Hepatocyte (in vitro differentiated cells): ENCODE data around the gene GTF3A. TPM values are rescaled to one million over a fixed set of nuclear protein-coding genes. Genes with fewer than 3 reads are reported as not detected.
"Not testable (repeated sequence)": the region's sequence is repeated elsewhere in the genome, so short reads cannot be mapped to it uniquely, and the experiment has no call there.

ENCODE experiments used
- DNase-seq: peaks from one replicate; pipeline ENCODE4 v3.0.0-alpha.2; 2016; ENCODE audit warnings: low spot score
- H2AFZ ChIP-seq: fragments of 200-600 bp; sonication (generic); 2 replicates; pipeline ENCODE4 v1.6.0; 2016; ENCODE audit warnings: antibody characterized with exemption, mild to moderate bottlenecking
- H3K27ac ChIP-seq: fragments of 200-600 bp; sonication (generic); 2 replicates; pipeline ENCODE4 v1.5.1; 2016; ENCODE audit warnings: mild to moderate bottlenecking
- H3K27me3 ChIP-seq: fragments of 200-600 bp; sonication (generic); 2 replicates; pipeline ENCODE4 v1.6.1; 2016
- H3K36me3 ChIP-seq: fragments of 200-600 bp; sonication (generic); replicated peaks from 2 replicates; pipeline ENCODE4 v1.5.1; 2016; ENCODE audit warnings: low read depth; ENCODE audit not compliant: insufficient read depth
- H3K4me1 ChIP-seq: fragments of 200-600 bp; sonication (generic); 2 replicates; pipeline ENCODE4 v1.5.1; 2016; ENCODE audit warnings: mild to moderate bottlenecking, moderate library complexity; ENCODE audit not compliant: insufficient read depth
- H3K4me2 ChIP-seq: fragments of 200-600 bp; sonication (generic); 2 replicates; pipeline ENCODE4 v1.6.0; 2016
- H3K4me3 ChIP-seq: fragments of 200-600 bp; sonication (generic); 2 replicates; pipeline ENCODE4 v1.5.1; 2016; ENCODE audit warnings: mild to moderate bottlenecking
- H3K79me2 ChIP-seq: fragments of 200-600 bp; sonication (generic); 2 replicates; pipeline ENCODE4 v1.6.0; 2017; ENCODE audit warnings: mild to moderate bottlenecking
- H3K9me2 ChIP-seq: fragments of 200-600 bp; sonication (generic); replicated peaks from 2 replicates; pipeline ENCODE4 v1.6.0; 2017; ENCODE audit warnings: mild to moderate bottlenecking; ENCODE audit not compliant: insufficient read depth
- H3K9me3 ChIP-seq: fragments of 200-600 bp; sonication (generic); 2 replicates; pipeline ENCODE4 v1.5.1; 2016; ENCODE audit warnings: low read depth, mild to moderate bottlenecking
- H4K20me1 ChIP-seq: fragments of 200-600 bp; sonication (generic); 2 replicates; pipeline ENCODE4 v1.6.0; 2016; ENCODE audit warnings: mild to moderate bottlenecking; ENCODE audit not compliant: insufficient read depth, poor library complexity, severe bottlenecking
- CTCF ChIP-seq: fragments of 200-600 bp; sonication (generic); IDR thresholded peaks from 2 replicates; pipeline ENCODE4 v1.5.1; 2016; ENCODE audit warnings: antibody characterized with exemption, mild to moderate bottlenecking; ENCODE audit not compliant: poor library complexity
- EZH2 ChIP-seq: fragments of 200-600 bp; sonication (generic); IDR thresholded peaks from 2 replicates; pipeline ENCODE4 v1.6.1; 2016; ENCODE audit warnings: antibody characterized with exemption, mild to moderate bottlenecking, borderline replicate concordance
- EZH2phosphoT487 ChIP-seq: fragments of 200-600 bp; sonication (generic); IDR thresholded peaks from one replicate; pipeline ENCODE4 v1.6.1; 2018; ENCODE audit warnings: antibody characterized with exemption, mild to moderate bottlenecking, low read depth, moderate library complexity; ENCODE audit not compliant: unreplicated experiment, severe bottlenecking
- WGBS: methylation state at CpG from one replicate; pipeline ENCODE4 v1.1.6; 2016; ENCODE audit warnings: low lambda C conversion rate; ENCODE audit errors: missing lambda C conversion rate; 5-methylcytosine and 5-hydroxymethylcytosine counted together
- polyA plus RNA-seq: library from polyadenylated mRNA; unstranded; fragments of >200 nt; fragmentation: Nextera tagmentation; extraction: Ambion mirVana; gene quantifications from 2 replicates; pipeline ENCODE4 v1.2.1, GENCODE V29; 2016
- total RNA-seq: library from RNA; depleted of rRNA; stranded (reverse); fragments of >200 nt; gene quantifications from 2 replicates; pipeline ENCODE4 v1.2.3, GENCODE V29; 2014

The GTF3A gene
- total and polyA plus RNA-seq, 2 experiments from 2014 or later = 77.1 to 121 TPM

GRCh38 chr13:27395007-27395510 is 29.4 kb upstream of the GTF3A start:
- Histone ChIP-seq H3K27ac (no peak overlapping the region), H3K79me2 (no peaks in the 10 kb centered on the region), H3K36me3 (no peaks in the 10 kb centered on the region), H3K4me2 (peak overlapping the region; percentile 17), H3K4me3 (no peak overlapping the region), H3K4me1 (peaks cover 12% of the 10 kb centered on the region), H2AFZ (no peak overlapping the region), H3K9me3 (no peaks in the 10 kb centered on the region), H3K9me2 (no peaks in the 10 kb centered on the region), H3K27me3 (no peaks in the 10 kb centered on the region), H4K20me1 (no peaks in the 10 kb centered on the region)
- no peak for DNase-seq
- WGBS = 58% methylated on average over 14 of the region's 14 CpGs
- TF ChIP-seq CTCF (no peak), EZH2 (no peak), EZH2phosphoT487 (no peak)

- Histone ChIP-seq H3K36me3 (no peaks in the 10 kb centered on the region), H3K4me3 (no peak overlapping the region), H3K9me2 (no peaks in the 10 kb centered on the region), H4K20me1 (no peaks in the 10 kb centered on the region), H3K4me1 (peaks cover 12% of the 10 kb centered on the region), H3K9me3 (no peaks in the 10 kb centered on the region), H3K27me3 (no peaks in the 10 kb centered on the region), H3K4me2 (peak overlapping the region; percentile 59), H3K27ac (peak overlapping the region; percentile 63), H2AFZ (peak overlapping the region; percentile 15), H3K79me2 (no peaks in the 10 kb centered on the region)
- TF ChIP-seq EZH2phosphoT487 (no peak), CTCF (no peak), EZH2 (no peak)
- 71% methylated on average over 7 of the region's 7 CpGs for WGBS
- DNase-seq = peak; percentile 30
Observed at GRCh38 chr13:27396252-27396846, 28.1 kb upstream of the GTF3A start.

GRCh38 chr13:27398360-27398759 is 26.1 kb upstream of the GTF3A start:
- Histone ChIP-seq H2AFZ (no peak overlapping the region), H3K27me3 (no peaks in the 10 kb centered on the region), H3K36me3 (no peaks in the 10 kb centered on the region), H3K9me2 (no peaks in the 10 kb centered on the region), H3K79me2 (no peaks in the 10 kb centered on the region), H3K4me1 (peaks cover 22% of the 10 kb centered on the region), H4K20me1 (no peaks in the 10 kb centered on the region), H3K27ac (no peak overlapping the region), H3K9me3 (no peaks in the 10 kb centered on the region), H3K4me3 (no peak overlapping the region), H3K4me2 (no peak overlapping the region)
- WGBS = 89% methylated on average over 4 of the region's 4 CpGs
- TF ChIP-seq EZH2 (no peak), EZH2phosphoT487 (no peak), CTCF (no peak)
- DNase-seq = no peak

- not testable (repeated sequence) for H3K79me2 ChIP-seq, H3K9me2 ChIP-seq, H3K4me2 ChIP-seq, H4K20me1 ChIP-seq, DNase-seq, H3K4me3 ChIP-seq, H3K9me3 ChIP-seq, H3K36me3 ChIP-seq, H3K27ac ChIP-seq, H2AFZ ChIP-seq, H3K27me3 ChIP-seq
- H3K4me1 ChIP-seq = peaks cover 37% of the 10 kb centered on the region
- WGBS = 83% methylated on average over 6 of the region's 6 CpGs
Observed at GRCh38 chr13:27400405-27400804, 24.0 kb upstream of the GTF3A start.
